ENCODE results near the gene ALDH1A2. TPM values are rescaled to one million over a fixed set of nuclear protein-coding genes. Genes with fewer than 3 reads are reported as not detected.

Gene ALDH1A2
- total RNA-seq, 1 donor from 2014 or later, result 14.2 TPM

GRCh38 chr15:57923750-57924149, 141.8 kb downstream of the ALDH1A2 start:
- DNase-seq (ENCODE audit: missing footprints) (no peak), ATAC-seq (peak; percentile 26)
- intact Hi-C loops (cut with DNase I), result loop anchor here (2.0 to 5.0 kb wide), 3 partner anchors 57 to 144 kb away; partner anchors contain the start of gene ALDH1A2

DNA sequence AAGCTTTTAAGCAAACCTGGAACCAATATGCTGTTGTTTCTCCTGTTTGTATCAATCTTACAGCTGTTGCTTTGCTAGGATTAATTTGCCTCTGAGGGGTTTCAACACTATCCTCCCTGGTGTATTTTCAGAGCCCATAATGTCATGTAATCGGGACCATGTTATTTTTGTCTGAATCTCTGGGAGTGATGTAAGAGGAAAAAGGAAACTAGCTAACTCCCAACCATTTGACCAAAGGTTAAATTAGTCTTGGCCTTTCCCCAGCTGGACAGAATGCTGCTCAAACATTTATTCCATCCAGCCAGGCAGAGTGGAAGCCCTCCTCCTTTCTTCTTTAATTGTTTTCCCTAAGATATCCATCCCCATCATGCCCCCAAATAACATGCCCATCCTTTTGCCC, 142.2 kb downstream of the ALDH1A2 start:
- ATAC-seq, result peak; percentile 85
- no peak for DNase-seq (ENCODE audit: missing footprints)
- intact Hi-C loops (cut with DNase I), result loop anchor here (2.0 to 5.0 kb wide), 3 partner anchors 57 to 144 kb away; partner anchors contain the start of gene ALDH1A2

DNA sequence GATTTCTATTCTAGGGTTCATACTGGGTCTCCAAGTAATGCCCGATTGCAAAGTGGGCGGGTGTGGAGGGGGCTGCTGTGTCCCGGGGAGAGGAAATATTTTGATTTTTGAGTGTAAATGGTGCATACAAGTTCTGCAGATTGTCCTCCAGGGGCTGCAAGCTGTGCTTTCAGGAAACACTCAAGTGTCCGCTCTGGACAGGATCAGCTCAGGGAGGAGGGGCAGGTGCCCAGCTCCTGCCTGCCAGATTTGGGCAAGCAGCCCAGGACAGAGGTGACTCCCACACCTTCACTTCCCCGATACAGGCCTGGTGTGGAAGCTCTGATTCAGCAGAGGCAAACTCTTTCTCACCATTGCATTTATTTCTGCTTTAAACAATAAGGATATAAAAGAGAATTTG, 142.7 kb downstream of the ALDH1A2 start:
- peak; percentile 83 for ATAC-seq
- peak; percentile 73 for DNase-seq (ENCODE audit: missing footprints)
- intact Hi-C loops (cut with DNase I), result loop anchor here (2.0 to 5.0 kb wide), 3 partner anchors 56 to 145 kb away; partner anchors contain the start of gene ALDH1A2

- no peak for ATAC-seq
- intact Hi-C loops (cut with DNase I), result loop anchor here (5.0 kb wide), 2 partner anchors 121 to 146 kb away; partner anchors contain the start of gene ALDH1A2
- DNase-seq (ENCODE audit: missing footprints), result no peak
Measured at GRCh38 chr15:57921371-57921770, 144.1 kb downstream of the ALDH1A2 start.

DNA sequence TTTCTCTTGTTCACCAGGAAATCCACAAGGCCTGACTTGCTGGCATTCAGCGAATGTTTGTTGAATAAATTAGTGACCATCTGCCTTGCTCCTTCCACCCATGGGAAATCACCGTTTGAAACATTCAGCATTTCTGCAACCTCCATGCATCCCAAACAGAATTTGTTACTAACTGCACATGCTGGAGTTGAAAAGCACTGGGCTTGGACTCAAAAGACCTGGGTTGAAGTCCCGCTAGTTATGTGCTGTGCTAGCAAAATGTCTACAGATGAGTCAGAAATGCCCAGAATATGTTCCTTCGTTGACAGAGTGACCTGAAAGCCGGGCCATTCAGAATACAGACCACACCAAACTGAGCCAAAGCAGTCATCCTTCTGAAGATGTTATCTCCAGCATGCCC, 144.6 kb downstream of the ALDH1A2 start:
- DNase-seq (ENCODE audit: missing footprints) (no peak), ATAC-seq (no peak)
- intact Hi-C loops (cut with DNase I), result loop anchor here (5.0 kb wide), 2 partner anchors 121 to 146 kb away; partner anchors contain the start of gene ALDH1A2

DNA sequence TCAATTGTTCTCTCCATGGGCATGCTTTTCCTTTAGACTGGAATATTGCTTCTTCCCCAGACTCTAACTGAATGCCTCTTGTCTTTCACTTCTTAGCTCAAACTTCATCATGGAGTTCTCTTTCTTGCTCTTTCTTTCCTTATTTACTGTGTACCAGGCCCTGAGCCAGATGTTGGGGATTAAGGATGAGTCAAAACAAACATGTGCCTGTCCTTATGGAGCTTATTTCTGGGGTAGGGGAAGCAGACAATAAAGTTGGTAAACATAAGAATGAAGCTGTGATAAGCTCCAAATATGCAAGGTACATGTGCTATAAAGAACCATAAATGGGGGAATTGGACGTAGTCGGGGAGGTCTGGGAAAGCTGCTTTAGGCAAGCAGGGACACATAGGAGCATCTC, 145.8 kb downstream of the ALDH1A2 start:
- no peak for DNase-seq (ENCODE audit: missing footprints)
- intact Hi-C loops (cut with DNase I), result loop anchor here (5.0 kb wide), 2 partner anchors 123 to 148 kb away; partner anchors contain the start of gene ALDH1A2
- ATAC-seq, result no peak

DNA sequence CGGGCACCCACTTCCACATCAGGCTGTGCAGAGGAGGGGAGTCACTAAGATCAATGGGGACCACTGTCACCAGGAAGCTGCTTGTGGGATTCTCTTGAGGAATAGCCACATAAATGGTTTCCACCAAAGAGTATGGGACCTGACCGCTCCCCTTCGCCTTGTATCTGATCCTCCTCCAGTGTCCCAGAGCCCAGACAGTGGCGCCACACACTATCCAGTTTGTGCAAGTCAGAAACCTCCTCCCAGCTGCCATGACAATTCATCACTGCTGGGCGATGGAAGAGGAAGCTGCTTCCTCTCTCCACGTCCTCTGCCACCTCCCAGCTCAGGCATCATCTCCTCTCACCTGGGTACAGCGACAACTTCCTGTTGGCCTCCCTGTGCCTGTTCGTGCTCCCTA, 147.5 kb downstream of the ALDH1A2 start:
- no peak for DNase-seq (ENCODE audit: missing footprints)
- intact Hi-C loops (cut with DNase I), result no loop called here
- no peak for ATAC-seq

- intact Hi-C loops (cut with DNase I), result no loop called here
- DNase-seq (ENCODE audit: missing footprints), result no peak
- peak; percentile 63 for ATAC-seq
Measured at GRCh38 chr15:57916695-57917094, 148.8 kb downstream of the ALDH1A2 start.

DNA sequence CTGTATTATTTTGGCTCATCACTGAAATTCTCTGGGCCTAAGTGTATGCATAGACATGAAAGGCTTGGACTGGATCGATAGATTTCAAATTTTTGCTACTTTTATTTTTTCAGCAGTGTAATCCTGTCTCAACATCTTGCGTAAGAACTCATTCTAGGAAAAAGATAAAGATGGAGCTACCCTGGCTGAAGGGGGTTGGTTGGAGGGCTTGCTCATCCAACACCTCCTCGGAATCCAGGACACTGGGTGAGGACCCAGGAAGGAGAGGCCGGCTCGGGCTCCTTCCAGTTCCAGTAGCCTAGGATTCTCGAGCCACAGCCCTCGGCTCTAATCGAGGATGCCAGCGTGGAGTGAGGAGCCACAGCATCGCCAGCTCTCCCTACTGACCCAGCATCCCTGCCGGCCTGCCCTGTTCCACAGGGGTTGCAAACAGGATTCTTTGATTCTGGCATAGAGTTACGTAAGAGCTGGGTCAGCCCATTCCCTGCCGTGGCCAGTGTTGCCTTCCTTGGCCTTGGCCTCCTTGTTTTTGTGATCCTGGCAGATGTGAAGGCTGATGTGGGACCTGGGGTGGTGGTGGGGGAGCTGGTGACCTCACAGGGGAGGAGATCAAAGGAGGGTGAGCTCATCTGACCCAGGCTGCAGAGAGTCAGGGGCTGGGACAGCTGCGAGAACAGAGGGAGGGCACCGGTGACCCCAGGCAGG, 149.5 kb downstream of the ALDH1A2 start:
- DNase-seq (ENCODE audit: missing footprints) (peak; percentile 60), ATAC-seq (peak; percentile 42)
- intact Hi-C loops (cut with DNase I), result loop anchor here (2.0 kb wide), 1 partner anchor 53 kb away; no protein-coding TSS in a partner anchor

DNA sequence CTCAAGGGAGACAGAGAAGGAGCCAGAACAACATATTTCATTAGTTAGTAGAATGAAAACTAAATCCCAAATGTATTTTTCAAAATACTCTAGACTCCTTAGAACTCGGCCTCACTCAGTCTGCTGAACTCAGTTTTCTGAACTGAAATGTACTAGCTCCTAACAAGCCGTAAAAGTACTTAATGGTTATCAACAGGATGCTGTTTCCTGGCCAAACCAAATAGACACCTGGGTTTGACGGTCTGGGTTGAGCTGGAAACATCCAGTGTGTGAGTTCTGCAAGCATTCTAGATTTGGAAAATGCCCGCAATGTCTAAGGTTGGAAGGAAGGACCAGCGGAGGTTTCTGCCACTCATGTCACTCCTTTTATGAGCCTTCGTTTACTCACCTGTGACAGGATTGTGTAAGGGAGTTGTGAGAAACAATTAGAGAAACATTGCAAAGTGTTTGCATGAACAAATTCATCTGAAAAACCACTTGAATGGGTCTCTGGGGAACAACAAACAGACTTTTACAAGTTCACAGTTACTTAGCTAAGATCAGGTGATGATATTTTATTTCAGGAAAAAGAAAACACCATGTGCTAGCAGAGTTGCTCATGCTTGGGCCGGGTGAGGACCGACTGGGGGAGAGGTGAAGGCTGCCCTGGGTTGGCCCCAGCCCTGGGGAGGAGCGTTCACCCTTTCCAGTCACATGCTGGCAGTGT, 151.0 kb downstream of the ALDH1A2 start:
- intact Hi-C loops (cut with DNase I), result loop anchor here (2.0 kb wide), 1 partner anchor 52 kb away; no protein-coding TSS in a partner anchor
- DNase-seq (ENCODE audit: missing footprints) (peak; percentile 69), ATAC-seq (no peak)

- DNase-seq (ENCODE audit: missing footprints) (peak; percentile 65), ATAC-seq (peak; percentile 80)
- intact Hi-C loops (cut with DNase I), result no loop called here
Measured at GRCh38 chr15:57911247-57911646, 154.3 kb downstream of the ALDH1A2 start.

GRCh38 chr15:57910672-57911071, 154.8 kb downstream of the ALDH1A2 start:
- intact Hi-C loops (cut with DNase I), result no loop called here
- DNase-seq (ENCODE audit: missing footprints) (no peak), ATAC-seq (no peak)

GRCh38 chr15:57909388-57909787, 156.1 kb downstream of the ALDH1A2 start:
- intact Hi-C loops (cut with DNase I), result no loop called here
- DNase-seq (ENCODE audit: missing footprints), result no peak
- ATAC-seq, result no peak

- ATAC-seq (no peak), DNase-seq (ENCODE audit: missing footprints) (no peak)
- intact Hi-C loops (cut with DNase I), result no loop called here
Measured at GRCh38 chr15:57903626-57904025, 161.9 kb downstream of the ALDH1A2 start.

Other genes starting within 250 kb of the ALDH1A2 start
- 1.5 TPM for gene AQP9, start 72.7 kb upstream of the ALDH1A2 start, total RNA-seq

All from Right ventricle myocardium inferior (tissue), 1 donor.